ENCODE data around the gene PLCB3. TPM values are rescaled to one million over a fixed set of nuclear protein-coding genes. Genes with fewer than 3 reads are reported as not detected.

PLCB3 gene
- polyA plus RNA-seq, 6 donors from 2014 or later, result 0.12 to 0.55 (median 0.21) TPM; not detected in 1

- Mint-ChIP-seq H3K36me3 (peaks cover 6 to 13% of the 10 kb centered on the region in 2 donors), H3K9me3 (no peaks in the 10 kb centered on the region), H3K27ac (peak overlapping the region in 3 of 6 donors; percentile 19 to 90 (median 49)), H3K4me3 (peak overlapping the region in 1 of 8 donors; percentile 47), H3K27me3 (no peaks in the 10 kb centered on the region), H3K4me1 (peaks cover 46 to 83% (median 75%) of the 10 kb centered on the region in 3 donors)
- ATAC-seq (ENCODE audit: low read depth in 2 of 2), result no peak
- DNase-seq, result no peak
Measured at GRCh38 chr11:64210301-64211020, 40.9 kb upstream of the PLCB3 start.

- Mint-ChIP-seq H3K27ac (peak overlapping the region in 4 of 6 donors; percentile 7 to 70 (median 46)), H3K27me3 (no peaks in the 10 kb centered on the region), H3K4me1 (peaks cover 42 to 79% (median 70%) of the 10 kb centered on the region in 3 donors), H3K4me3 (no peak overlapping the region), H3K36me3 (peaks cover 6 to 13% of the 10 kb centered on the region in 2 donors), H3K9me3 (no peaks in the 10 kb centered on the region)
- ATAC-seq (ENCODE audit: low read depth in 2 of 2), result no peak
- DNase-seq, result no peak
Measured at GRCh38 chr11:64211181-64211872, 40.0 kb upstream of the PLCB3 start.

GRCh38 chr11:64216879-64217278 is 34.5 kb upstream of the PLCB3 start:
- peak overlapping the region in 2 of 8 donors; percentile 25 to 56 for H3K4me3 Mint-ChIP-seq
- peaks cover 6 to 11% of the 10 kb centered on the region in 2 donors for H3K36me3 Mint-ChIP-seq
- H3K9me3 Mint-ChIP-seq, result no peaks in the 10 kb centered on the region
- H3K4me1 Mint-ChIP-seq, result peaks cover 25 to 39% (median 34%) of the 10 kb centered on the region in 3 donors
- ATAC-seq (ENCODE audit: low read depth in 2 of 2) (no peak), DNase-seq (no peak)
- H3K27me3 Mint-ChIP-seq, result no peaks in the 10 kb centered on the region
- peak overlapping the region in 2 of 6 donors; percentile 24 to 38 for H3K27ac Mint-ChIP-seq

- H3K4me1 Mint-ChIP-seq, result peaks cover 16 to 22% (median 22%) of the 10 kb centered on the region in 3 donors
- no peaks in the 10 kb centered on the region for H3K27me3 Mint-ChIP-seq
- H3K9me3 Mint-ChIP-seq, result no peaks in the 10 kb centered on the region
- peak overlapping the region in 3 of 6 donors; percentile 26 to 88 (median 35) for H3K27ac Mint-ChIP-seq
- ATAC-seq (ENCODE audit: low read depth in 2 of 2), result no peak
- peaks cover 0 to 6% of the 10 kb centered on the region in 2 donors for H3K36me3 Mint-ChIP-seq
- DNase-seq, result no peak
- no peak overlapping the region for H3K4me3 Mint-ChIP-seq
Measured at GRCh38 chr11:64218628-64219353, 32.5 kb upstream of the PLCB3 start.

GRCh38 chr11:64219354-64219684 is 32.0 kb upstream of the PLCB3 start:
- no peak overlapping the region for H3K4me3 Mint-ChIP-seq
- H3K4me1 Mint-ChIP-seq, result peaks cover 17 to 22% (median 18%) of the 10 kb centered on the region in 3 donors
- DNase-seq (no peak), ATAC-seq (ENCODE audit: low read depth in 2 of 2) (no peak)
- peaks cover 0 to 6% of the 10 kb centered on the region in 2 donors for H3K36me3 Mint-ChIP-seq
- no peaks in the 10 kb centered on the region for H3K27me3 Mint-ChIP-seq
- peak overlapping the region in 1 of 6 donors; percentile 88 for H3K27ac Mint-ChIP-seq
- H3K9me3 Mint-ChIP-seq, result no peaks in the 10 kb centered on the region

GRCh38 chr11:64219755-64220154 is 31.6 kb upstream of the PLCB3 start:
- H3K4me1 Mint-ChIP-seq, result peaks cover 17 to 22% (median 19%) of the 10 kb centered on the region in 3 donors
- H3K27me3 Mint-ChIP-seq, result no peaks in the 10 kb centered on the region
- DNase-seq (no peak), ATAC-seq (ENCODE audit: low read depth in 2 of 2) (no peak)
- H3K36me3 Mint-ChIP-seq, result peaks cover 0 to 6% of the 10 kb centered on the region in 2 donors
- no peaks in the 10 kb centered on the region for H3K9me3 Mint-ChIP-seq
- H3K27ac Mint-ChIP-seq, result peak overlapping the region in 1 of 6 donors; percentile 69
- H3K4me3 Mint-ChIP-seq, result no peak overlapping the region

GRCh38 chr11:64220271-64220670 is 31.1 kb upstream of the PLCB3 start:
- H3K9me3 Mint-ChIP-seq, result no peaks in the 10 kb centered on the region
- DNase-seq (no peak), ATAC-seq (ENCODE audit: low read depth in 2 of 2) (no peak)
- H3K4me1 Mint-ChIP-seq, result peaks cover 15 to 22% (median 17%) of the 10 kb centered on the region in 3 donors
- H3K27ac Mint-ChIP-seq, result peak overlapping the region in 1 of 6 donors; percentile 69
- H3K27me3 Mint-ChIP-seq, result no peaks in the 10 kb centered on the region
- H3K4me3 Mint-ChIP-seq, result no peak overlapping the region
- peaks cover 0 to 2% of the 10 kb centered on the region in 2 donors for H3K36me3 Mint-ChIP-seq

GRCh38 chr11:64220798-64221197 is 30.5 kb upstream of the PLCB3 start:
- H3K9me3 Mint-ChIP-seq, result no peaks in the 10 kb centered on the region
- no peaks in the 10 kb centered on the region for H3K27me3 Mint-ChIP-seq
- H3K4me3 Mint-ChIP-seq, result no peak overlapping the region
- ATAC-seq (ENCODE audit: low read depth in 2 of 2) (no peak), DNase-seq (no peak)
- no peak overlapping the region for H3K27ac Mint-ChIP-seq
- peaks cover 12 to 22% (median 14%) of the 10 kb centered on the region in 3 donors for H3K4me1 Mint-ChIP-seq
- no peaks in the 10 kb centered on the region for H3K36me3 Mint-ChIP-seq

- Mint-ChIP-seq H3K4me1 (peaks cover 16 to 31% (median 21%) of the 10 kb centered on the region in 3 donors), H3K27me3 (no peaks in the 10 kb centered on the region), H3K36me3 (no peaks in the 10 kb centered on the region), H3K9me3 (no peaks in the 10 kb centered on the region), H3K4me3 (no peak overlapping the region), H3K27ac (peak overlapping the region in 1 of 6 donors; percentile 4)
- no peak for DNase-seq
- ATAC-seq (ENCODE audit: low read depth in 2 of 2), result no peak
Measured at GRCh38 chr11:64222651-64223000, 28.7 kb upstream of the PLCB3 start.

- DNase-seq (no peak), ATAC-seq (ENCODE audit: low read depth in 2 of 2) (no peak)
- H3K9me3 Mint-ChIP-seq, result no peaks in the 10 kb centered on the region
- H3K4me3 Mint-ChIP-seq, result no peak overlapping the region
- peaks cover 17 to 35% (median 26%) of the 10 kb centered on the region in 3 donors for H3K4me1 Mint-ChIP-seq
- H3K27me3 Mint-ChIP-seq, result no peaks in the 10 kb centered on the region
- no peaks in the 10 kb centered on the region for H3K36me3 Mint-ChIP-seq
- H3K27ac Mint-ChIP-seq, result peak overlapping the region in 2 of 6 donors; percentile 4 to 65
Measured at GRCh38 chr11:64223001-64223651, 28.2 kb upstream of the PLCB3 start.

- Mint-ChIP-seq H3K4me3 (peak overlapping the region; percentile 63 to 96 (median 92)), H3K9me3 (no peaks in the 10 kb centered on the region), H3K27me3 (no peaks in the 10 kb centered on the region), H3K36me3 (no peaks in the 10 kb centered on the region), H3K4me1 (peaks cover 18 to 35% (median 34%) of the 10 kb centered on the region in 3 donors), H3K27ac (peak overlapping the region in 4 of 6 donors; percentile 69 to 96 (median 80))
- no peak for DNase-seq
- no peak for ATAC-seq (ENCODE audit: low read depth in 2 of 2)
Measured at GRCh38 chr11:64224151-64224890, 27.0 kb upstream of the PLCB3 start.

GRCh38 chr11:64224891-64225607 is 26.3 kb upstream of the PLCB3 start:
- Mint-ChIP-seq H3K36me3 (no peaks in the 10 kb centered on the region), H3K4me1 (peaks cover 21 to 43% (median 41%) of the 10 kb centered on the region in 3 donors), H3K4me3 (peak overlapping the region; percentile 33 to 96 (median 94)), H3K27me3 (no peaks in the 10 kb centered on the region), H3K27ac (peak overlapping the region; percentile 33 to 96 (median 76)), H3K9me3 (no peaks in the 10 kb centered on the region)
- DNase-seq (no peak), ATAC-seq (ENCODE audit: low read depth in 2 of 2) (no peak)

Data from naive B cell (primary cell).